Measurements from ENCODE around the gene PXYLP1.

Gene PXYLP1

DNA sequence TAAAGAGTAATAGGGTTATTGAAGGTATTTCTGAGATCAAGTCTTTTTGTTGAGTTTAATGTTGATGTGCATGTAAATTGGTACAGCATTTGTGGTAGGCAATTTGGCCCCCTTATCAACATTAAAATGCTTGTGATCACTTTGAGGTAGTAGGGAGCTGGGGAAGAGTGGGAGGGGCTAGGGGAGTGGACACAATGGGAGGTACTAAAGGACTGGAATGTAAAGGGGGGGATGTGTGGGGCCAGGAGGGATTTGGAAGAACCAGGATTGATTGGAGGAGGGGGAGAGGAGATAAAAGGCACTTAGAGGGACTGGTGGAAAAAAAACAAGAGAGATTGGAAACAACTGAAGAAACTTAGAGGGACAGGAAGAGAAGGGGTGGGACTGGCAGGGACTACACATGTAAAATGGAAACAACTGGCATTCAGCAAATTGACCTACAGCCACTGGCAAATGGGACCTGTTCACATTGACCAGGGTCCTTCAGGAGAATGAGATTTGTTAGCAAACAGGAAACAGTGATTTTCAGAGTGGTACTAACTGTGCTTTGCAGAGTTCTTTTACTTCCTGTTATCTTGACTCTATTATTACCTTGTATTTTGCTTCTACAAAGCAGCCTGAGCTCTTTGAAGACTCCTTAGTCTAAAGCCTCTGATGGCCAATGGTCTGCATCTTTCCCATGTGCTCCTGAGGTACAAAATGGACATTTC is 88.9 kb downstream of the PXYLP1 start:
- TF ChIP-seq FOXM1 (IDR thresholded peaks at IDR 0.05; ENCODE audit: borderline replicate concordance, low read depth) = no peak
- no peak for TF ChIP-seq NFIC (IDR thresholded peaks at IDR 0.05)
- TF ChIP-seq TAF1 (IDR thresholded peaks at IDR 0.05; ENCODE audit: low read depth) = no peak
- TF ChIP-seq, protein P1, sequence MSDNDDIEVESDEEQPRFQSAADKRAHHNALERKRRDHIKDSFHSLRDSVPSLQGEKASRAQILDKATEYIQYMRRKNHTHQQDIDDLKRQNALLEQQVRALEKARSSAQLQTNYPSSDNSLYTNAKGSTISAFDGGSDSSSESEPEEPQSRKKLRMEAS (IDR thresholded peaks at IDR 0.05) = no peak
- TF ChIP-seq TEAD4 (IDR thresholded peaks at IDR 0.05) = no peak
- no peak for TF ChIP-seq RAD21 (IDR thresholded peaks at IDR 0.05; ENCODE audit: low read depth)
- TF ChIP-seq ZBTB7A (IDR thresholded peaks at IDR 0.05; ENCODE audit: low read depth) = no peak
- no peak for TF ChIP-seq TCF12 (IDR thresholded peaks at IDR 0.05; ENCODE audit: low read depth)
- no peak for TF ChIP-seq CREB1 (IDR thresholded peaks at IDR 0.05; ENCODE audit: low read depth)
- TF ChIP-seq EGR1 (IDR thresholded peaks at IDR 0.05) = no peak
- TF ChIP-seq EP300 (IDR thresholded peaks at IDR 0.05; ENCODE audit: borderline replicate concordance) = no peak
- TF ChIP-seq, protein P2, sequence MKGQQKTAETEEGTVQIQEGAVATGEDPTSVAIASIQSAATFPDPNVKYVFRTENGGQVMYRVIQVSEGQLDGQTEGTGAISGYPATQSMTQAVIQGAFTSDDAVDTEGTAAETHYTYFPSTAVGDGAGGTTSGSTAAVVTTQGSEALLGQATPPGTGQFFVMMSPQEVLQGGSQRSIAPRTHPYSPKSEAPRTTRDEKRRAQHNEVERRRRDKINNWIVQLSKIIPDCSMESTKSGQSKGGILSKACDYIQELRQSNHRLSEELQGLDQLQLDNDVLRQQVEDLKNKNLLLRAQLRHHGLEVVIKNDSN (IDR thresholded peaks at IDR 0.05) = no peak
- no peak for TF ChIP-seq YY1 (IDR thresholded peaks at IDR 0.05; ENCODE audit: low read depth)
- TF ChIP-seq, protein P3, sequence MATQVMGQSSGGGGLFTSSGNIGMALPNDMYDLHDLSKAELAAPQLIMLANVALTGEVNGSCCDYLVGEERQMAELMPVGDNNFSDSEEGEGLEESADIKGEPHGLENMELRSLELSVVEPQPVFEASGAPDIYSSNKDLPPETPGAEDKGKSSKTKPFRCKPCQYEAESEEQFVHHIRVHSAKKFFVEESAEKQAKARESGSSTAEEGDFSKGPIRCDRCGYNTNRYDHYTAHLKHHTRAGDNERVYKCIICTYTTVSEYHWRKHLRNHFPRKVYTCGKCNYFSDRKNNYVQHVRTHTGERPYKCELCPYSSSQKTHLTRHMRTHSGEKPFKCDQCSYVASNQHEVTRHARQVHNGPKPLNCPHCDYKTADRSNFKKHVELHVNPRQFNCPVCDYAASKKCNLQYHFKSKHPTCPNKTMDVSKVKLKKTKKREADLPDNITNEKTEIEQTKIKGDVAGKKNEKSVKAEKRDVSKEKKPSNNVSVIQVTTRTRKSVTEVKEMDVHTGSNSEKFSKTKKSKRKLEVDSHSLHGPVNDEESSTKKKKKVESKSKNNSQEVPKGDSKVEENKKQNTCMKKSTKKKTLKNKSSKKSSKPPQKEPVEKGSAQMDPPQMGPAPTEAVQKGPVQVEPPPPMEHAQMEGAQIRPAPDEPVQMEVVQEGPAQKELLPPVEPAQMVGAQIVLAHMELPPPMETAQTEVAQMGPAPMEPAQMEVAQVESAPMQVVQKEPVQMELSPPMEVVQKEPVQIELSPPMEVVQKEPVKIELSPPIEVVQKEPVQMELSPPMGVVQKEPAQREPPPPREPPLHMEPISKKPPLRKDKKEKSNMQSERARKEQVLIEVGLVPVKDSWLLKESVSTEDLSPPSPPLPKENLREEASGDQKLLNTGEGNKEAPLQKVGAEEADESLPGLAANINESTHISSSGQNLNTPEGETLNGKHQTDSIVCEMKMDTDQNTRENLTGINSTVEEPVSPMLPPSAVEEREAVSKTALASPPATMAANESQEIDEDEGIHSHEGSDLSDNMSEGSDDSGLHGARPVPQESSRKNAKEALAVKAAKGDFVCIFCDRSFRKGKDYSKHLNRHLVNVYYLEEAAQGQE (IDR thresholded peaks at IDR 0.05; ENCODE audit: low read depth) = no peak
- TF ChIP-seq CEBPB (IDR thresholded peaks at IDR 0.05) = no peak

DNA sequence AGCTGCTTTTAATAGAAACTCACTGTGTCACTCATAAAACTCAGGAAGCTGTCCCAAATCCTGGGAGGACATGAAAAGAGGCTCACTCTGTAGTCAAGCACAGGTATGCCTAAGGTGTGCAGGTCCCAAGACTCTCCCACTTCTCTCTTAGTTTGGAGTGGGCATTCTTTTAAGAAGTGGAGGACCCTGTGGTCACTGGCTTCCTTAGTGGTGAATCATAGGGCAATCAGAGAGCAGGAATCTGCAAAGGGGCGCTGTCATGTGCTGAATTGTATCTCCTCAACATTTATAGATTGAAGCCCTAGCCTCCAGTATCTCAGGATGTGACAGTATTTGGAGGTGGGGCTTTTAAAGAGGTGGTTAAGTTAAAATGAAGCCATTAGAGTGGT is 89.5 kb downstream of the PXYLP1 start:
- TF ChIP-seq TCF12 (IDR thresholded peaks at IDR 0.05; ENCODE audit: low read depth) (no peak), ZBTB7A (IDR thresholded peaks at IDR 0.05; ENCODE audit: low read depth) (no peak), YY1 (IDR thresholded peaks at IDR 0.05; ENCODE audit: low read depth) (no peak)
- TF ChIP-seq, protein P2 (IDR thresholded peaks at IDR 0.05) = no peak

DNA sequence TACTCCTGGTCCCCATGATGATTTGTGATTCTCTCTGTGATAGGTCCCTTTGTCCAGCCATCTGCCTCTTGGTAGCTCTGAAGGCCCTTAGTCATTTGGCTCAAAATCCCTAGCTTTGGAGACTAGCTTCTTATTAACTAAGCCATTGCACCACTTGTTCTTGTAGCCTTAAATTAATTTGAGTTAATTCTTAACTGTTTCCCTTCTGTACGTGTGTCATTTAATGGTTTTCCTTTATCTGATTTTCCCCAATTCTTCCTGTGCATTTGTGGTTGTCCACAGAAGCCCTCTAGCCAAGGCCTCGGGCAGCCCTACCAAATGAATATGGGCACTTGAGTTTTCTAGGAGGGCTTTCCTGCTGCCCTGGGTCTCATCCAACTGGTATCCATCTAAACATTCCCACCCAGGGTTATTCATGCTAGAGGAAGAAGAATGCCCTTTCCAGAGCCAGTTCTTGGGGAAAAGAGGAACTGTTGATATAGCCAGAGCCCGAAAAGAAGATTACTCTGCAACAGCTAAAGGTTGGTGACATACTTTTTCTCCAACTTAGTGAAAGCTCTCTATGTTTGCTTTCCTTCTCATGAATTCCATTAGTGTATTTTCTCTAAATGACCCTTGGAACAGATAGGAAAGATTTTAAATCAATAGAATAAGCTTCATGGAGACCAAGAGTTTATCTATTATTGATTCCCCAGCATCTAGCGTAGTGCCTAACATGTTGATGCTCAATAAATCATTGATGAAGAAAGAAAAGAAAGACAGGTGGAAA is 92.5 kb downstream of the PXYLP1 start:
- TF ChIP-seq TAF1 (IDR thresholded peaks at IDR 0.05; ENCODE audit: low read depth) = no peak

DNA sequence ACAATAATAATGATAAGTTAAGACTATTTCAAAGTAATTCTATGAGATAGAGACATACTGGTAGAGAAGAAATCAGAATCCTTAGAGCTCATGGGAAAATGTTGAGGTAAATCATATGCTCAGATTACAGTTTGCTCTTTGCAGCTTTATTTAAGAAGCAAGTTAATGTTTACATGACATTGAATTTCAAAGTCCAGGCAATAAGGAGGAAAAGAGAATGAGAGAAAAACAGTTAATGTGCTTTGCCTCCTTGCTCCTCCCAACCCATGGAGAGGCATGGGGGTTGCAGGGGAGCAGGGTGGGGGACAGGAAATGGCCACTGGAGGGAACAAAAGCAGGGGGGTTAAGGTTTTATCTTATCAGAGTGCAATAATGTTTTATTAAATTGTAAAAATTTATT is 94.5 kb downstream of the PXYLP1 start:
- TF ChIP-seq FOXM1 (IDR thresholded peaks at IDR 0.05; ENCODE audit: borderline replicate concordance, low read depth) (no peak), ZBTB7A (IDR thresholded peaks at IDR 0.05; ENCODE audit: low read depth) (no peak), TEAD4 (IDR thresholded peaks at IDR 0.05) (no peak), NFIC (IDR thresholded peaks at IDR 0.05) (no peak), TCF12 (IDR thresholded peaks at IDR 0.05; ENCODE audit: low read depth) (no peak), CEBPB (IDR thresholded peaks at IDR 0.05) (no peak), EGR1 (IDR thresholded peaks at IDR 0.05) (no peak), EP300 (IDR thresholded peaks at IDR 0.05; ENCODE audit: borderline replicate concordance) (no peak), CREB1 (IDR thresholded peaks at IDR 0.05; ENCODE audit: low read depth) (no peak), RAD21 (IDR thresholded peaks at IDR 0.05; ENCODE audit: low read depth) (no peak), YY1 (IDR thresholded peaks at IDR 0.05; ENCODE audit: low read depth) (no peak)
- TF ChIP-seq, protein P3 (IDR thresholded peaks at IDR 0.05; ENCODE audit: low read depth) = no peak
- TF ChIP-seq, protein P2 (IDR thresholded peaks at IDR 0.05) = no peak
- TF ChIP-seq, protein P1 (IDR thresholded peaks at IDR 0.05) = no peak

DNA sequence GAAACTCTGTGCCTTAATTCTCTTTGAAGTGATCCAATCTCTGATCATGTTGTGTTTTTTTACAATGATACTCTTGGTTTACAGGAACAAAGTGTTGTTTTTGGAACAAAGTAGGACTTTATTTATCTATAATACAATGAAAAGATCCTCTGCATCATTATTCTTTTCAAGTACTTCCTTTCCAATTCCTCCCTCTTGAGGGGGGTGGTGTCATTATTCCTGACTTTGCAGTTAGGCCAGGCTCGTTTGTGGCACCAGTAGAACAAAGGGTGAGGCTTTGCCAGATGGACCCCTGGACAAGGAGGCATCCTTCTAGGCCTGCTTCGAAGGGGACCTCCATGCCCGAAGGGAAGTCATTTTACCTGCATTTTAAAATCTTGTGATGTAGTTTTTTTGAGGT is 95.0 kb downstream of the PXYLP1 start:
- TF ChIP-seq, protein P2 (IDR thresholded peaks at IDR 0.05) = no peak
- TF ChIP-seq NFIC (IDR thresholded peaks at IDR 0.05) = no peak
- TF ChIP-seq, protein P3 (IDR thresholded peaks at IDR 0.05; ENCODE audit: low read depth) = no peak
- no peak for TF ChIP-seq FOXM1 (IDR thresholded peaks at IDR 0.05; ENCODE audit: borderline replicate concordance, low read depth)
- TF ChIP-seq CEBPB (IDR thresholded peaks at IDR 0.05) = no peak
- TF ChIP-seq EP300 (IDR thresholded peaks at IDR 0.05; ENCODE audit: borderline replicate concordance) = no peak
- TF ChIP-seq TCF12 (IDR thresholded peaks at IDR 0.05; ENCODE audit: low read depth) = no peak
- TF ChIP-seq, protein P1 (IDR thresholded peaks at IDR 0.05) = no peak
- TF ChIP-seq EGR1 (IDR thresholded peaks at IDR 0.05) = no peak
